Ovary (tissue), 3 donors: ENCODE results near the gene SMAP2.

Source experiments
- CTCF ChIP-seq, 3 donors: fragments of 450-650 bp in 2 of 3; fragments of 200-600 bp in 1 of 3; IDR thresholded peaks; one replicate each; pipeline versions ENCODE4 v1.5.1 to v1.8.0; 2016 to 2022; ENCODE audit warnings: antibody characterized with exemption in 3 of 3, mild to moderate bottlenecking in 1 of 3
- POLR2A ChIP-seq: fragments of 450-650 bp; IDR thresholded peaks from one replicate; pipeline ENCODE4 v1.6.1; 2017; ENCODE audit warnings: antibody characterized with exemption, mild to moderate bottlenecking, moderate library complexity
- donor health status: DM: no; HTN: no; CAD: no.

- no peak for TF ChIP-seq POLR2A
- TF ChIP-seq CTCF (IDR thresholded peaks at IDR 0.05), result no peak
These were observed 20.4 kb upstream of the SMAP2 start for GRCh38 chr1:40353082-40353481.
